ENCODE data around the gene YPEL2. TPM values are rescaled to one million over a fixed set of nuclear protein-coding genes. Genes with fewer than 3 reads are reported as not detected.

The YPEL2 gene
- total and polyA plus RNA-seq, 9 donors, result 6.6 to 28.1 (median 10.6) TPM

- 66 to 74% (median 69%) methylated on average over 3 of the region's 3 CpGs for WGBS, 3 donors
- Histone ChIP-seq H3K36me3 (no peaks in the 10 kb centered on the region), H3K27ac (no peak overlapping the region), H3K4me1 (ENCODE audit: insufficient read depth) (peaks cover 20% of the 10 kb centered on the region), H3K27me3 (no peaks in the 10 kb centered on the region), H3K4me3 (no peak overlapping the region), H3K9me3 (no peaks in the 10 kb centered on the region)
- DNase-seq, result no peak
- no peak for TF ChIP-seq CTCF (IDR thresholded peaks at IDR 0.05)
- no peak for TF ChIP-seq POLR2A (IDR thresholded peaks at IDR 0.05)
- no peak for TF ChIP-seq EP300 (IDR thresholded peaks at IDR 0.05)
- intact Hi-C loops (cut with DNase I), result no loop called here
Measured at GRCh38 chr17:59361386-59361785, 29.9 kb downstream of the YPEL2 start.

GRCh38 chr17:59361916-59362810 lies 30.7 kb downstream of the YPEL2 start:
- intact Hi-C loops (cut with DNase I), result no loop called here
- 26 to 30% (median 28%) methylated on average over 7 of the region's 7 CpGs for WGBS, 3 donors
- H3K4me3 ChIP-seq, result no peak overlapping the region
- TF ChIP-seq EP300 (IDR thresholded peaks at IDR 0.05) (no peak), POLR2A (IDR thresholded peaks at IDR 0.05) (no peak), CTCF (IDR thresholded peaks at IDR 0.05) (no peak)
- H3K36me3 ChIP-seq, result no peaks in the 10 kb centered on the region
- no peak overlapping the region for H3K27ac ChIP-seq
- H3K27me3 ChIP-seq, result no peaks in the 10 kb centered on the region
- no peak for DNase-seq
- H3K9me3 ChIP-seq, result no peaks in the 10 kb centered on the region
- H3K4me1 ChIP-seq (ENCODE audit: insufficient read depth), result peaks cover 26% of the 10 kb centered on the region

GRCh38 chr17:59362811-59363205 lies 31.4 kb downstream of the YPEL2 start:
- intact Hi-C loops (cut with DNase I), result no loop called here
- 50 to 55% (median 54%) methylated on average over 2 of the region's 2 CpGs for WGBS, 3 donors
- H3K4me3 ChIP-seq, result no peak overlapping the region

GRCh38 chr17:59365383-59365981 lies 34.0 kb downstream of the YPEL2 start:
- no peaks in the 10 kb centered on the region for H3K36me3 ChIP-seq
- H3K27me3 ChIP-seq, result no peaks in the 10 kb centered on the region
- H3K9me3 ChIP-seq, result no peaks in the 10 kb centered on the region
- DNase-seq, result peak in 1 of 5 donors; percentile 30
- intact Hi-C loops (cut with DNase I), result loop anchor here in 1 of 4 donors (5.0 kb wide), 1 partner anchor 33 kb away; the partner anchor contains the start of gene YPEL2
- H3K4me3 ChIP-seq, result no peak overlapping the region
- H3K27ac ChIP-seq, result peak overlapping the region; percentile 67 to 68
- peaks cover 30% of the 10 kb centered on the region for H3K4me1 ChIP-seq (ENCODE audit: insufficient read depth)
- 19 to 33% (median 30%) methylated on average over 4 of the region's 4 CpGs for WGBS, 3 donors
- TF ChIP-seq EP300 (IDR thresholded peaks at IDR 0.05) (no peak), CTCF (IDR thresholded peaks at IDR 0.05) (no peak), POLR2A (IDR thresholded peaks at IDR 0.05) (no peak)

More at GRCh38 chr17:59362811-59363205, 31.4 kb downstream of the YPEL2 start:
- Histone ChIP-seq H3K9me3 (no peaks in the 10 kb centered on the region), H3K27ac (no peak overlapping the region), H3K36me3 (no peaks in the 10 kb centered on the region), H3K4me1 (ENCODE audit: insufficient read depth) (peaks cover 24% of the 10 kb centered on the region), H3K27me3 (no peaks in the 10 kb centered on the region)
- TF ChIP-seq EP300 (IDR thresholded peaks at IDR 0.05) (no peak), POLR2A (IDR thresholded peaks at IDR 0.05) (no peak), CTCF (IDR thresholded peaks at IDR 0.05) (no peak)
- DNase-seq, result no peak
